ENCODE measurements around the gene PRSS38. TPM values are rescaled to one million over a fixed set of nuclear protein-coding genes. Genes with fewer than 3 reads are reported as not detected.

PRSS38 gene
- total and polyA plus RNA-seq, 10 of the 15 experiments (the other 5 are each of a cell fraction or from before 2014, with no cell fraction given) = not detected

GRCh38 chr1:227855687-227856086 is 40.2 kb downstream of the PRSS38 start:
- intact Hi-C loops (cut with micrococcal nuclease; ENCODE audit: unreplicated experiment) (no loop called here), in situ Hi-C loops (cut with MboI) (no loop called here)
- Histone ChIP-seq H3K4me2 (ENCODE audit: control insufficient read depth, insufficient read depth) (no peak overlapping the region), H3K4me1 (ENCODE audit: control insufficient read depth, insufficient read depth, low read length) (no peaks in the 10 kb centered on the region), H3K79me2 (ENCODE audit: control insufficient read depth, insufficient read depth, low read length) (no peaks in the 10 kb centered on the region), H3K36me3 (ENCODE audit: control insufficient read depth in 2 of 2, insufficient read depth in 2 of 2, low read length in 1 of 2) (no peaks in the 10 kb centered on the region), H3K9ac (ENCODE audit: control insufficient read depth, insufficient read depth, low read length) (no peak overlapping the region), H3K27me3 (replicated peaks in 1 of 2; ENCODE audit: control insufficient read depth in 2 of 2, insufficient read depth in 2 of 2, low read length in 1 of 2) (no peaks in the 10 kb centered on the region), H3K27ac (ENCODE audit: control insufficient read depth, insufficient read depth) (no peak overlapping the region), H3K9me3 (replicated peaks; ENCODE audit: control insufficient read depth, insufficient read depth, low read length) (no peaks in the 10 kb centered on the region; the same call in 2 of the 3 replicates), H4K20me1 (ENCODE audit: control insufficient read depth, insufficient read depth) (no peaks in the 10 kb centered on the region), H2AFZ (ENCODE audit: control insufficient read depth, low read depth, low read length) (no peak overlapping the region), H3K4me3 (no peak overlapping the region)
- DNase-seq (ENCODE audit: low read depth, low spot score) (no peak), FAIRE-seq (no peak), ATAC-seq (no peak)
- POLR2A ChIA-PET = no interaction called here
- no TSS peak for BruUV-seq (replicated peaks)
- CTCF ChIA-PET = interaction anchor here (0.5 kb wide), 1 partner anchor 81 kb away, joined by 3 read pairs; no protein-coding TSS in a partner anchor
- TF ChIP-seq FOXK2 (IDR thresholded peaks at IDR 0.05) (no peak), HDAC2 (IDR thresholded peaks at IDR 0.05) (no peak), ZSCAN29 (IDR thresholded peaks at IDR 0.05) (no peak), NFYA (IDR thresholded peaks at IDR 0.05; ENCODE audit: borderline replicate concordance, low read depth, low read length) (no peak), IKZF2 (IDR thresholded peaks at IDR 0.05) (no peak), YY1 (IDR thresholded peaks at IDR 0.05; ENCODE audit: low read depth, low read length) (no peak), GABPA (IDR thresholded peaks at IDR 0.05; ENCODE audit: low read depth) (no peak), EZH2 (IDR thresholded peaks at IDR 0.05; ENCODE audit: borderline replicate concordance, control insufficient read depth, low read depth, low read length) (no peak), CHD2 (IDR thresholded peaks at IDR 0.05; ENCODE audit: borderline replicate concordance, low read depth, low read length) (no peak), YBX1 (IDR thresholded peaks at IDR 0.05) (no peak), BCL11A (IDR thresholded peaks at IDR 0.05; ENCODE audit: low read depth, low read length) (no peak), RELB (IDR thresholded peaks at IDR 0.05; ENCODE audit: low read depth) (no peak)
- TF ChIP-seq, protein P1, sequence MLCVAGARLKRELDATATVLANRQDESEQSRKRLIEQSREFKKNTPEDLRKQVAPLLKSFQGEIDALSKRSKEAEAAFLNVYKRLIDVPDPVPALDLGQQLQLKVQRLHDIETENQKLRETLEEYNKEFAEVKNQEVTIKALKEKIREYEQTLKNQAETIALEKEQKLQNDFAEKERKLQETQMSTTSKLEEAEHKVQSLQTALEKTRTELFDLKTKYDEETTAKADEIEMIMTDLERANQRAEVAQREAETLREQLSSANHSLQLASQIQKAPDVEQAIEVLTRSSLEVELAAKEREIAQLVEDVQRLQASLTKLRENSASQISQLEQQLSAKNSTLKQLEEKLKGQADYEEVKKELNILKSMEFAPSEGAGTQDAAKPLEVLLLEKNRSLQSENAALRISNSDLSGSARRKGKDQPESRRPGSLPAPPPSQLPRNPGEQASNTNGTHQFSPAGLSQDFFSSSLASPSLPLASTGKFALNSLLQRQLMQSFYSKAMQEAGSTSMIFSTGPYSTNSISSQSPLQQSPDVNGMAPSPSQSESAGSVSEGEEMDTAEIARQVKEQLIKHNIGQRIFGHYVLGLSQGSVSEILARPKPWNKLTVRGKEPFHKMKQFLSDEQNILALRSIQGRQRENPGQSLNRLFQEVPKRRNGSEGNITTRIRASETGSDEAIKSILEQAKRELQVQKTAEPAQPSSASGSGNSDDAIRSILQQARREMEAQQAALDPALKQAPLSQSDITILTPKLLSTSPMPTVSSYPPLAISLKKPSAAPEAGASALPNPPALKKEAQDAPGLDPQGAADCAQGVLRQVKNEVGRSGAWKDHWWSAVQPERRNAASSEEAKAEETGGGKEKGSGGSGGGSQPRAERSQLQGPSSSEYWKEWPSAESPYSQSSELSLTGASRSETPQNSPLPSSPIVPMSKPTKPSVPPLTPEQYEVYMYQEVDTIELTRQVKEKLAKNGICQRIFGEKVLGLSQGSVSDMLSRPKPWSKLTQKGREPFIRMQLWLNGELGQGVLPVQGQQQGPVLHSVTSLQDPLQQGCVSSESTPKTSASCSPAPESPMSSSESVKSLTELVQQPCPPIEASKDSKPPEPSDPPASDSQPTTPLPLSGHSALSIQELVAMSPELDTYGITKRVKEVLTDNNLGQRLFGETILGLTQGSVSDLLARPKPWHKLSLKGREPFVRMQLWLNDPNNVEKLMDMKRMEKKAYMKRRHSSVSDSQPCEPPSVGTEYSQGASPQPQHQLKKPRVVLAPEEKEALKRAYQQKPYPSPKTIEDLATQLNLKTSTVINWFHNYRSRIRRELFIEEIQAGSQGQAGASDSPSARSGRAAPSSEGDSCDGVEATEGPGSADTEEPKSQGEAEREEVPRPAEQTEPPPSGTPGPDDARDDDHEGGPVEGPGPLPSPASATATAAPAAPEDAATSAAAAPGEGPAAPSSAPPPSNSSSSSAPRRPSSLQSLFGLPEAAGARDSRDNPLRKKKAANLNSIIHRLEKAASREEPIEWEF (IDR thresholded peaks at IDR 0.05; ENCODE audit: insufficient replicate concordance, low read depth, low read length) = no peak
- RAD21 ChIA-PET (ENCODE audit: unreplicated experiment) = no interaction called here
- SMC1A ChIA-PET (ENCODE audit: uncharacterized antibody, unreplicated experiment) = interaction anchor here (1.1 kb wide), 1 partner anchor 95 kb away, joined by 3 read pairs; no protein-coding TSS in a partner anchor
- WGBS (ENCODE audit: insufficient coverage, insufficient replicate concordance, low lambda C conversion rate, missing lambda C conversion rate) = 35% methylated on average over 4 of the region's 4 CpGs

All from GM12878 (cell line).